GM12892 (cell line): ENCODE data around the gene ADGRA3.

Experiments used
- POLR2A ChIP-seq: IDR thresholded peaks from 2 replicates; pipeline ENCODE4 v1.6.1; 2011; ENCODE audit warnings: low read depth, low read length, control low read depth
- POLR2AphosphoS5 ChIP-seq: IDR thresholded peaks from 2 replicates; pipeline ENCODE4 v1.6.1; 2011; ENCODE audit warnings: low read depth, low read length, control low read depth
- TAF1 ChIP-seq: IDR thresholded peaks from 2 replicates; pipeline ENCODE4 v1.6.1; 2011; ENCODE audit warnings: low read depth, mild to moderate bottlenecking, control low read depth, low read length, borderline replicate concordance

- TF ChIP-seq POLR2A (no peak), POLR2AphosphoS5 (no peak), TAF1 (no peak)
Measured at GRCh38 chr4:22385611-22386011, 130.3 kb downstream of the ADGRA3 start.
